K562 (cell line): Measurements from ENCODE around the gene POLR3C. TPM values are rescaled to one million over a fixed set of nuclear protein-coding genes. Genes with fewer than 3 reads are reported as not detected.

ENCODE experiments used
- ATAC-seq: fragments of 200-7000 bp; cut with Tn5 transposase; 3 replicates; pipeline ENCODE4 v1.9.1; 2020; ENCODE audit warnings: moderate library complexity
- Bru-seq: library from RNA; stranded (reverse); fragments of 400-500 nt; gene quantifications from one replicate; lab custom pipeline; 2021; lab: Mats Ljungman, UMichigan
- BruChase-seq, 2 experiments: library from RNA; stranded (reverse); fragments of 400-500 nt; gene quantifications; one replicate each; lab custom pipeline; 2021; lab: Mats Ljungman, UMichigan
- BruUV-seq: library from RNA; stranded (reverse); fragments of 400-500 nt; replicated peaks from 2 replicates; lab custom pipeline; 2021; lab: Mats Ljungman, UMichigan
- CTCF ChIA-PET: fragments of 300-600 bp; formaldehyde crosslinking; extraction: SDS; loops from one replicate; lab custom pipeline; 2021; ENCODE audit warnings: low intra/inter-chr PET ratio; lab: Yijun Ruan, JAX
- POLR2A ChIA-PET: fragments of 300-600, 350-650 bp; sonication (Branson Sonifier 250); formaldehyde crosslinking; extraction: SDS; loops from one replicate; lab custom pipeline; 2021; ENCODE audit warnings: antibody characterized with exemption, inconsistent platforms; lab: Yijun Ruan, JAX
- DNase-seq, 4 experiments: peaks; one replicate each; pipeline versions ENCODE4 v3.0.0 to v3.0.0-alpha.2; 2011 to 2018; ENCODE audit warnings: low spot score in 3 of 4, mixed read lengths in 3 of 4; ENCODE audit errors: extremely low read depth in 1 of 4
- FAIRE-seq: peaks from 2 replicates; lab custom pipeline; 2011; peaks lifted over from hg19 to GRCh38; lab: Jason Lieb, UNC
- H2AFZ ChIP-seq: 2 replicates; pipeline ENCODE4 v1.6.0; 2011; ENCODE audit warnings: low read depth, low read length, control low read depth, inconsistent platforms
- H3K27ac ChIP-seq: fragments of 200-600 bp; 3 replicates; pipeline ENCODE4 v1.8.0; 2011; ENCODE audit warnings: low read depth, mild to moderate bottlenecking, control low read depth, inconsistent platforms, low read length, moderate library complexity, mixed read lengths; ENCODE audit errors: extremely low read depth
- H3K27me3 ChIP-seq, 2 experiments: fragments of 300-600 bp in 1 of 2; 2 replicates in 1 of 2; 3 replicates in 1 of 2; pipeline versions ENCODE4 v1.6.0 to v1.8.0; 2011; ENCODE audit warnings: inconsistent platforms in 2 of 2, low read length in 2 of 2, mild to moderate bottlenecking in 1 of 2, mixed read lengths in 1 of 2, moderate library complexity in 1 of 2; ENCODE audit not compliant: control insufficient read depth in 2 of 2, insufficient read depth in 2 of 2
- H3K36me3 ChIP-seq: fragments of 300-600 bp; 3 replicates; pipeline ENCODE4 v1.8.0; 2011; ENCODE audit warnings: mild to moderate bottlenecking, low read length, inconsistent platforms; ENCODE audit not compliant: control insufficient read depth, insufficient read depth
- H3K4me1 ChIP-seq, 2 experiments: fragments of 200-600 bp in 1 of 2; replicated peaks in 1 of 2; 2 replicates in 1 of 2; 3 replicates in 1 of 2; pipeline versions ENCODE4 v1.5.1 to v1.8.0; 2011; ENCODE audit warnings: inconsistent platforms in 2 of 2, low read length in 2 of 2, mild to moderate bottlenecking in 1 of 2, mixed read lengths in 1 of 2, moderate library complexity in 1 of 2; ENCODE audit not compliant: control insufficient read depth in 2 of 2, insufficient read depth in 2 of 2
- H3K4me2 ChIP-seq: 2 replicates; pipeline ENCODE4 v1.6.1; 2011; ENCODE audit warnings: low read length, control low read depth, inconsistent platforms, mixed read lengths; ENCODE audit not compliant: insufficient read depth
- H3K4me3 ChIP-seq: fragments of 200-600 bp; sonication (generic), shearing (Covaris generic); 2 replicates; pipeline ENCODE4 v1.5.1; 2016; ENCODE audit warnings: control low read depth, inconsistent platforms
- H3K79me2 ChIP-seq: fragments of 200-600 bp; 3 replicates; pipeline ENCODE4 v1.8.0; 2011; ENCODE audit warnings: low read length, inconsistent platforms; ENCODE audit not compliant: control insufficient read depth, insufficient read depth
- H3K9ac ChIP-seq, 2 experiments: 2 replicates each; pipeline versions ENCODE4 v1.6.0 to v1.6.1; 2011; ENCODE audit warnings: low read depth in 2 of 2, low read length in 2 of 2, control low read depth in 1 of 2, inconsistent platforms in 1 of 2, mild to moderate bottlenecking in 1 of 2, mixed read lengths in 1 of 2; ENCODE audit not compliant: insufficient read depth in 1 of 2
- H3K9me1 ChIP-seq: one replicate; pipeline ENCODE4 v1.6.0; 2011; ENCODE audit warnings: inconsistent platforms, mild to moderate bottlenecking, low read length, moderate library complexity; ENCODE audit not compliant: control insufficient read depth, insufficient read depth
- H3K9me3 ChIP-seq: replicated peaks from 2 replicates; pipeline ENCODE4 v1.5.1; 2011; ENCODE audit warnings: low read depth, low read length, inconsistent platforms; ENCODE audit not compliant: control insufficient read depth, insufficient read depth
- H4K20me1 ChIP-seq: replicated peaks from 2 replicates; pipeline ENCODE4 v1.6.1; 2011; ENCODE audit warnings: low read length, inconsistent platforms, mixed read lengths; ENCODE audit not compliant: control insufficient read depth, insufficient read depth
- ZNF282 ChIP-seq: sonication (generic); formaldehyde crosslinking; IDR thresholded peaks from 2 replicates; pipeline ENCODE4 v1.8.1; 2023; ENCODE audit warnings: missing genetic modification reagents
- WGBS: fragments of 100-300 bp; shearing (Covaris generic); methylation state at CpG from one replicate; pipeline ENCODE4 v1.1.6; 2016; ENCODE audit warnings: low coverage, mixed read lengths; ENCODE audit not compliant: insufficient coverage; ENCODE audit errors: missing lambda C conversion rate; 5-methylcytosine and 5-hydroxymethylcytosine counted together
- in situ Hi-C: fragments of 300-500 bp; cut with MboI; formaldehyde crosslinking; loops from 4 replicates; pipeline ENCODE4 v1.15.0; 2018; ENCODE audit warnings: inconsistent platforms, mixed read lengths
- intact Hi-C: fragments of 100-400 bp; cut with micrococcal nuclease; formaldehyde crosslinking; loops from 2 replicates; pipeline ENCODE4 v1.14.2; 2022
- long read RNA-seq, 3 experiments: library from polyadenylated mRNA in 2 of 3; library from RNA in 1 of 3; unstranded in 2 of 3; stranded (forward) in 1 of 3; transcript quantifications; one replicate each; pipeline ENCODE4 v2.0.0, GENCODE V29; 2019 to 2022
- polyA minus RNA-seq, 3 experiments: library from RNA; depleted of rRNA, polyadenylated mRNA; stranded (reverse); fragments of >200 nt; gene quantifications; 2 replicates each; pipeline ENCODE4 v1.2.3, GENCODE V29; 2011
- polyA plus RNA-seq, 8 experiments: library from polyadenylated mRNA; depleted of rRNA in 4 of 8; stranded (reverse) in 5 of 8; unstranded in 3 of 8; fragments of >200 nt; fragmentation: Nextera tagmentation in 2 of 8; fragmentation: Illumina TruSeq in 1 of 8; extraction: Ambion mirVana in 2 of 8; extraction: Trizol in 1 of 8; gene quantifications; 2 replicates each; pipeline versions ENCODE4 v1.2.1 to v1.2.3, GENCODE V29; 2011 to 2014; ENCODE audit warnings: inconsistent platforms in 1 of 8, missing spikeins in 1 of 8
- total RNA-seq, 7 experiments: library from RNA; depleted of rRNA in 6 of 7; stranded (reverse); fragments of >200 nt in 6 of 7; fragmentation: Illumina TruSeq in 2 of 7; extraction: Trizol in 2 of 7; gene quantifications; 2 replicates each; pipeline versions ENCODE4 v1.2.1 to v1.2.3, GENCODE V29; 2011 to 2021; ENCODE audit warnings: low replicate concordance in 1 of 7
- TF ChIP-seq, protein P1 (sequence below): fragments of 250-450 bp; sonication (Bioruptor Pico); IDR thresholded peaks from 2 replicates; pipeline ENCODE4 v1.4.0; 2020
- TF ChIP-seq, protein P2 (sequence below): sonication (generic); formaldehyde crosslinking; IDR thresholded peaks from 2 replicates; pipeline ENCODE4 v1.8.0; 2023; ENCODE audit warnings: mild to moderate bottlenecking, missing genetic modification reagents

POLR3C gene
- total RNA-seq (2011; cell fraction: chromatin; rRNA removed; ENCODE audit: low replicate concordance), result 37.8 and 57.1 TPM in 2 replicates
- 31.2 and 31.5 TPM in 2 replicates for total RNA-seq (2011; cell fraction: nucleolus; rRNA removed)
- total RNA-seq (2011; cell fraction: nucleoplasm; rRNA removed), result 25.9 and 26.0 TPM in 2 replicates
- total RNA-seq (2014; rRNA removed) (42.0 and 44.8 TPM in 2 replicates), total RNA-seq (2014; rRNA removed; fragmentation: Illumina TruSeq; extraction: Trizol) (50.7 and 53.9 TPM in 2 replicates), total RNA-seq (2015; rRNA removed; fragmentation: Illumina TruSeq; extraction: Trizol) (54.6 and 56.8 TPM in 2 replicates), total RNA-seq (2021) (45.2 and 46.0 TPM in 2 replicates), polyA plus RNA-seq (2011; rRNA removed) (31.5 and 42.9 TPM in 2 replicates), polyA plus RNA-seq (2014; fragmentation: Illumina TruSeq; extraction: Trizol) (58.1 and 64.1 TPM in 2 replicates), polyA plus RNA-seq (2014; fragmentation: Nextera tagmentation; extraction: Ambion mirVana) (10 to 100 TPM; 19.7 to 49.9 TPM), polyA plus RNA-seq (2014; rRNA removed) (36.9 and 43.5 TPM in 2 replicates), polyA minus RNA-seq (2011; rRNA and poly(A)+ RNA removed) (66.4 and 95.6 TPM in 2 replicates), Bru-seq, nascent RNA (percentile 85 among the genes with signal in this experiment), BruChase-seq, experiment 1, labeled RNA remaining after a 2-hour chase (percentile 81 among the genes with signal in this experiment), BruChase-seq, experiment 2, labeled RNA remaining after a 6-hour chase (percentile 80 among the genes with signal in this experiment)
- 37.4 and 40.8 TPM in 2 replicates for polyA plus RNA-seq (2011; cell fraction: cytosol; rRNA removed)
- 36.4 and 38.6 TPM in 2 replicates for polyA plus RNA-seq (2011; cell fraction: nucleus; rRNA removed)
- 40.1 and 47.0 TPM in 2 replicates for polyA plus RNA-seq (2012)
- 19.7 and 30.7 TPM in 2 replicates for polyA minus RNA-seq (2011; cell fraction: cytosol; rRNA and poly(A)+ RNA removed)
- 18.6 and 33.4 TPM in 2 replicates for polyA minus RNA-seq (2011; cell fraction: nucleus; rRNA and poly(A)+ RNA removed)
- long read RNA-seq, experiment 1, transcript POLR3C-201 (15 exons, 1,851 nt), result major isoform, 125 of 234 reads
- long read RNA-seq, experiment 1, partial matches to known transcripts, result 61 of 234 reads
- long read RNA-seq, experiment 1, other reads (novel, unspliced or antisense), result 48 of 234 reads
- long read RNA-seq, experiment 2, transcript POLR3C-201 (15 exons, 1,851 nt), result major isoform, 17 of 56 reads
- long read RNA-seq, experiment 2, partial matches to known transcripts, result 14 of 56 reads
- long read RNA-seq, experiment 2, other reads (novel, unspliced or antisense), result 25 of 56 reads
- long read RNA-seq, experiment 3, transcript POLR3C-201 (15 exons, 1,851 nt), result major isoform, 32 of 61 reads
- long read RNA-seq, experiment 3, partial matches to known transcripts, result 10 of 61 reads
- long read RNA-seq, experiment 3, other reads (novel, unspliced or antisense), result 18 of 61 reads

DNA sequence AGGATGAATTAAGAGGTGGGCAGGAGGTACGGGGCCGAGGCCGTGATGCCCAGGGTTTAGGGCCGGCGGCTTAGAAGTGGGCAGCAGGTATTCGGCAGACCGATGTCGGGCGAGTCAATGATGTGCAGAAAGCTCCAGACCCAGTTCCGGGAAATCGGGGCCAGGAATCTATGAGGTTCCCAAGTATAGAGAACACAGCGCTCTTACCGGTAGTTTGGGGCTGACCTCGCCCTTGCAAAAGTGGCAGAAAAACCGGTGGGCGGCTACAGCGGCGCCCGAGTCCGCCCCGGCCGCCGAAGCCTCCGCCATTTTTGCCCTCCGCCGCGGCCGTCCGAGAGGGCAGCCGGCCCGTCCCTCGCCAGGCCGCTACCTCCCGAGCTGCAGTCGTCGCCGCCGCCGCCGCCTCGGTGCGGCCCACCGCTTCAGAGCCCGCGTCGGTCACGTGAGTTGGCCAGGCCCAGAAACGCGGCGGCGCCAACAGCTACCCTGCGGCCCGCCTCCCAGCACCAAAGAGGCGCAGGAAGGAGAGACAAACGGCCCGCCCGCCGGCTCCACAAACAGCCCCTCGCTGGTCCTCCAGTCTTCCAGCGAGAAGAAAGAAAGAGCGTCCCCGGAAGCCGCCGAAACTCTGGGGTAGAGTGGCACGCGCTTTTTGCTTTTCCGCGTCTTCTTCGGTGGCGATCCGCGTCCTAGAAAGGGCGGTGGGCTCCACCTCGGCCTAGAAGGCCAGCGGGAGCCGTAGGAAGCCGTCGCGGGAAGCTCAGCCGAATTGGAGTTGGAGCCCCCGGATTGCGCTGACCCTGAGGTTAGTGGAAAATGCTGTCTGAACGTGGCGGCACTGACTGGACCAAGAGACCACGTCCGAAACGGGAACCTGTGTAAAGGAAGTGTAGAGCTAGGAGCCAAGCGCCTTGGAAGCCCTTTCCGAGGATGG is at the start of gene POLR3C, which contains the start of gene RNF115:
TSS of gene POLR3C (plus strand) at position 636 of the 934 bp plus-strand sequence. CDS start 1,577 bp downstream, outside the sequence.
TSS of gene RNF115 (minus strand) at position 531 of the 934 bp plus-strand sequence. CDS start at position 309, 222 bp downstream.
- Histone ChIP-seq H3K27ac (peak within 1 kb of the TSS; percentile 92), H3K4me3 (peak within 1 kb of the TSS; percentile 77), H3K79me2 (peaks cover 36% of the 10 kb centered on the region), H4K20me1 (no peaks in the 10 kb centered on the region), H3K4me2 (peak within 1 kb of the TSS; percentile 99), H3K27me3 (no peaks in the 10 kb centered on the region), H3K36me3 (peaks cover 31% of the 10 kb centered on the region), H3K9me3 (no peaks in the 10 kb centered on the region), H3K4me1 (peaks cover 8 to 20% of the 10 kb centered on the region in 2 experiments), H3K9me1 (no peaks in the 10 kb centered on the region), H2AFZ (peak within 1 kb of the TSS; percentile 95), H3K9ac (peak within 1 kb of the TSS; percentile 96 to 99)
- intact Hi-C loops (loop anchor here (10.0 kb wide), 1 partner anchor 79 kb away; no protein-coding TSS in a partner anchor), in situ Hi-C loops (no loop called here)
- ChIA-PET CTCF (no interaction called here), POLR2A (interaction anchor here (0.6 to 1.4 kb wide), 8 partner anchors 16 to 359 kb away, joined by 3 to 5 read pairs (median 4); partner anchors contain the start of gene NUDT17)
- ATAC-seq (peak; percentile 93), DNase-seq (peak; percentile 87 to 93 (median 87)), FAIRE-seq (no peak)
- 1% methylated on average over 67 of the region's 89 CpGs for whole genome bisulfite sequencing
- BruUV-seq, result TSS peak; percentile 58
- TF ChIP-seq, protein P1, sequence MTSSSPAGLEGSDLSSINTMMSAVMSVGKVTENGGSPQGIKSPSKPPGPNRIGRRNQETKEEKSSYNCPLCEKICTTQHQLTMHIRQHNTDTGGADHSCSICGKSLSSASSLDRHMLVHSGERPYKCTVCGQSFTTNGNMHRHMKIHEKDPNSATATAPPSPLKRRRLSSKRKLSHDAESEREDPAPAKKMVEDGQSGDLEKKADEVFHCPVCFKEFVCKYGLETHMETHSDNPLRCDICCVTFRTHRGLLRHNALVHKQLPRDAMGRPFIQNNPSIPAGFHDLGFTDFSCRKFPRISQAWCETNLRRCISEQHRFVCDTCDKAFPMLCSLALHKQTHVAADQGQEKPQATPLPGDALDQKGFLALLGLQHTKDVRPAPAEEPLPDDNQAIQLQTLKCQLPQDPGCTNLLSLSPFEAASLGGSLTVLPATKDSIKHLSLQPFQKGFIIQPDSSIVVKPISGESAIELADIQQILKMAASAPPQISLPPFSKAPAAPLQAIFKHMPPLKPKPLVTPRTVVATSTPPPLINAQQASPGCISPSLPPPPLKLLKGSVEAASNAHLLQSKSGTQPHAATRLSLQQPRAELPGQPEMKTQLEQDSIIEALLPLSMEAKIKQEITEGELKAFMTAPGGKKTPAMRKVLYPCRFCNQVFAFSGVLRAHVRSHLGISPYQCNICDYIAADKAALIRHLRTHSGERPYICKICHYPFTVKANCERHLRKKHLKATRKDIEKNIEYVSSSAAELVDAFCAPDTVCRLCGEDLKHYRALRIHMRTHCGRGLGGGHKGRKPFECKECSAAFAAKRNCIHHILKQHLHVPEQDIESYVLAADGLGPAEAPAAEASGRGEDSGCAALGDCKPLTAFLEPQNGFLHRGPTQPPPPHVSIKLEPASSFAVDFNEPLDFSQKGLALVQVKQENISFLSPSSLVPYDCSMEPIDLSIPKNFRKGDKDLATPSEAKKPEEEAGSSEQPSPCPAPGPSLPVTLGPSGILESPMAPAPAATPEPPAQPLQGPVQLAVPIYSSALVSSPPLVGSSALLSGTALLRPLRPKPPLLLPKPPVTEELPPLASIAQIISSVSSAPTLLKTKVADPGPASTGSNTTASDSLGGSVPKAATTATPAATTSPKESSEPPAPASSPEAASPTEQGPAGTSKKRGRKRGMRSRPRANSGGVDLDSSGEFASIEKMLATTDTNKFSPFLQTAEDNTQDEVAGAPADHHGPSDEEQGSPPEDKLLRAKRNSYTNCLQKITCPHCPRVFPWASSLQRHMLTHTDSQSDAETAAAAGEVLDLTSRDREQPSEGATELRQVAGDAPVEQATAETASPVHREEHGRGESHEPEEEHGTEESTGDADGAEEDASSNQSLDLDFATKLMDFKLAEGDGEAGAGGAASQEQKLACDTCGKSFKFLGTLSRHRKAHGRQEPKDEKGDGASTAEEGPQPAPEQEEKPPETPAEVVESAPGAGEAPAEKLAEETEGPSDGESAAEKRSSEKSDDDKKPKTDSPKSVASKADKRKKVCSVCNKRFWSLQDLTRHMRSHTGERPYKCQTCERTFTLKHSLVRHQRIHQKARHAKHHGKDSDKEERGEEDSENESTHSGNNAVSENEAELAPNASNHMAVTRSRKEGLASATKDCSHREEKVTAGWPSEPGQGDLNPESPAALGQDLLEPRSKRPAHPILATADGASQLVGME (CRISPR knock-in tag), result peak; percentile 65; the same call in 1 of the 2 replicates
- no peak for TF ChIP-seq ZNF282 (CRISPR knock-in tag)
- TF ChIP-seq, protein P2, sequence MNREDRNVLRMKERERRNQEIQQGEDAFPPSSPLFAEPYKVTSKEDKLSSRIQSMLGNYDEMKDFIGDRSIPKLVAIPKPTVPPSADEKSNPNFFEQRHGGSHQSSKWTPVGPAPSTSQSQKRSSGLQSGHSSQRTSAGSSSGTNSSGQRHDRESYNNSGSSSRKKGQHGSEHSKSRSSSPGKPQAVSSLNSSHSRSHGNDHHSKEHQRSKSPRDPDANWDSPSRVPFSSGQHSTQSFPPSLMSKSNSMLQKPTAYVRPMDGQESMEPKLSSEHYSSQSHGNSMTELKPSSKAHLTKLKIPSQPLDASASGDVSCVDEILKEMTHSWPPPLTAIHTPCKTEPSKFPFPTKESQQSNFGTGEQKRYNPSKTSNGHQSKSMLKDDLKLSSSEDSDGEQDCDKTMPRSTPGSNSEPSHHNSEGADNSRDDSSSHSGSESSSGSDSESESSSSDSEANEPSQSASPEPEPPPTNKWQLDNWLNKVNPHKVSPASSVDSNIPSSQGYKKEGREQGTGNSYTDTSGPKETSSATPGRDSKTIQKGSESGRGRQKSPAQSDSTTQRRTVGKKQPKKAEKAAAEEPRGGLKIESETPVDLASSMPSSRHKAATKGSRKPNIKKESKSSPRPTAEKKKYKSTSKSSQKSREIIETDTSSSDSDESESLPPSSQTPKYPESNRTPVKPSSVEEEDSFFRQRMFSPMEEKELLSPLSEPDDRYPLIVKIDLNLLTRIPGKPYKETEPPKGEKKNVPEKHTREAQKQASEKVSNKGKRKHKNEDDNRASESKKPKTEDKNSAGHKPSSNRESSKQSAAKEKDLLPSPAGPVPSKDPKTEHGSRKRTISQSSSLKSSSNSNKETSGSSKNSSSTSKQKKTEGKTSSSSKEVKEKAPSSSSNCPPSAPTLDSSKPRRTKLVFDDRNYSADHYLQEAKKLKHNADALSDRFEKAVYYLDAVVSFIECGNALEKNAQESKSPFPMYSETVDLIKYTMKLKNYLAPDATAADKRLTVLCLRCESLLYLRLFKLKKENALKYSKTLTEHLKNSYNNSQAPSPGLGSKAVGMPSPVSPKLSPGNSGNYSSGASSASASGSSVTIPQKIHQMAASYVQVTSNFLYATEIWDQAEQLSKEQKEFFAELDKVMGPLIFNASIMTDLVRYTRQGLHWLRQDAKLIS, result peak; percentile 85
